HTR-8/SVneo (cell line): ENCODE data around the gene CUTC.
"Not testable (repeated sequence)": the region's sequence is repeated elsewhere in the genome, so short reads cannot be mapped to it uniquely, and the experiment has no call there.

Source experiments
- DNase-seq: peaks from one replicate; pipeline ENCODE4 v3.0.0; 2011; ENCODE audit warnings: low spot score, mixed read lengths; ENCODE audit not compliant: insufficient read length
- FAIRE-seq: peaks from 2 replicates; lab custom pipeline; 2011; peaks lifted over from hg19 to GRCh38; lab: Jason Lieb, UNC

The CUTC gene

GRCh38 chr10:99740933-99741559, 9.0 kb downstream of the CUTC start:
- FAIRE-seq = no peak
- DNase-seq = no peak

GRCh38 chr10:99742254-99742653, 10.2 kb downstream of the CUTC start:
- FAIRE-seq = no peak
- DNase-seq = no peak

DNA sequence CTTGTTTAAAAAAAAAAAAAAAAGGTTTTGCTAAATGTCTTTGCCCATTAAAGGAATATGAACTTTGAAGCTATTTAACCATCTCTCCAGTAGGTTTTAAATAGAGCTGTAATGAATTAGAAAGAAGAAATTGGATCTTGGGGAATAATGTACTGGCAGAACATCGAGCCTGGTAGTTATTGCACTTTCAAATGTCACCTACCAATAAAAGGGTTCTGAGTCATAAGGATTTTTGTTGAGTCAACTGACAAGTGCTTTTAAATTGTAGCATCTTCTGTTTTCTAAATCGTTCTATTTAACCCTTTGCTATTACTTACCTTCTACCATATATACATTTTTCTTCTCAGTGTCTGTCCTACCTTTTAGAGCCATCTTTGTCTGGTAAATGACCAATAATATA, 10.7 kb downstream of the CUTC start:
- FAIRE-seq (no peak), DNase-seq (no peak)

DNA sequence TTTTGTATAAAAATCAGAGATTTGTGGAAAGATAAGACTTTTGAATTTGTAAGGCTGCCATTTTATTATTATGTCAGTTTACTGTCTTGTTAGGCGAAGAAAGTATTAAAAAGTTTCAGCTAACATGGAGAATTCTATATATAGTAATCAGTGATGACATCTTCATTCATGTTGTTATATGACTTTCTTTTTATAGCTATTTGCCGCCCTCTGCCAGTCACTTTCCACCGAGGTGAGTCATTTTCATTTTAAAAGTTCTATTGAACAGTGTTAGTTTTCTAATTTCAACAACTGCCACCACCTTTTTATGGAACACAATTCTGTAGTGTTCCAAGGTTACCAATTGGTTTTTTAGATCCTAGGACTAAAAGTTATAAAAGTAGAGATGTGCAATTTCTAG, 11.8 kb downstream of the CUTC start:
- DNase-seq (no peak), FAIRE-seq (no peak)

- FAIRE-seq, DNase-seq: not testable (repeated sequence)
Measured at GRCh38 chr10:99746166-99746565, 14.1 kb downstream of the CUTC start.

DNA sequence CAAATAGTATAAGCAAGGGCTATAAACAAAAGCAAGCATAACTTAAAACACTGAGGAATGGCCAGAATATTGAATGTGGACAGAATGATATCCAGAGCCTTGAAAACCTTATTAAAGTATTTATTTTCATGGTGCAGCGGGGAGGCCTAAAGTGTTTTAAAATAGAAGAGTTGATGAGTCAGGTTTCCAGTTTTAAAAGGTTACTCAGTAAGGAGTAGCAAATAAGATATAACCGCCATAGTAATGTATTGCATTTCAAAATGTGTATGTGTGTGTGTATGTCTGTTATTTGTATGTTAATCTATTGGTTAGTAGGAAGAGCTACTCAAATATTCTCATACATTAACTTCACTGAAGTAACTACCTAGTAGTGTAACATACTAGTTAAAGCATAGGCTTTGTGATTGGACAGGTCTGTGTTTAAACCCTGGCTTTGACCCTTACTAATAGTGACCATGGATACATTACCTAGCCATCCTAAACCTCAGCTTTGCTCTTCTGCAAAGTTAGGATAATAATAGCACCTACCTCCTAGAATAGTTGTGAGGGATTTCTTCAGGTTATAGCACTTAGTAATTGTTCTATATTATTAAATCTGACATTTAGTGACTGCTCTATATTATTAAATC, 16.9 kb downstream of the CUTC start:
- no peak for FAIRE-seq

DNA sequence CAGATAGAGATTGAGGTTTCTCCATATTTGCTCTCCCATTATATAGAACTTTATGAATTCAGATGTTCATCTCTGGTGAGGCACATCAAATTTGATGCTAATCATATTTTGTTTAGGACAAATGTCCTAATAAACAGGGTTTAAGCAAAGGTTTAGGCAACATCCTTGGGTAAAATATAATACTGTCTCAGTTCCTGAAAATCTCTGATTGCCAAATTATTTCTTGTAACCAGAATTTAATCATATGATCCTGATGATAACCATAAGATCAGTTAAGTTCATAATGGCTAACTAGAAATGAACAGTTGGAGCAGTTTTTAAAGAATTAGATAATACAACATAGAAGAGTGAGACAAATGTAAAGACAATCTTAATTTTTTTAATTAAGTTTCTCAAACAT, 18.6 kb downstream of the CUTC start:
- FAIRE-seq (no peak), DNase-seq (no peak)

More for the DNA sequence above, 16.9 kb downstream of the CUTC start:
- DNase-seq = no peak

DNA sequence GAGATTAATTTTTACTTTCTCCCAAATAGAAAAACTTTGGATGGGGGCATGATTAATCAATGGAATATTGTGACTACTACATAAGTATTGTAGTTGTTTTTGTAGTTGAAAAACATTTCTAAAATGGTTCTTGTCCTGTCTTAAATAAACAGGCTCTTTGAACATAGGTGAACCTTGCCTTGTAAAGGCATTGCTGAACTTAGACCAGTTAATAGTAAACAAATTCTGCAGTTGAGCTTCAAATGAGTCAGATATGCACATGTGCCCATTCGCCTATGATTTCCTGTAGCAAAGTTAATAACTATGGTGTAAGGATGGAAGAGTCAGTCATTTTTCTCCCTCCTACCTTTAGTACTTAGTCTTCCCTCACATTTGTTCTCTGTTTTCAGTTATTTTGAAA, 22.6 kb downstream of the CUTC start:
- FAIRE-seq (no peak), DNase-seq (no peak)

DNA sequence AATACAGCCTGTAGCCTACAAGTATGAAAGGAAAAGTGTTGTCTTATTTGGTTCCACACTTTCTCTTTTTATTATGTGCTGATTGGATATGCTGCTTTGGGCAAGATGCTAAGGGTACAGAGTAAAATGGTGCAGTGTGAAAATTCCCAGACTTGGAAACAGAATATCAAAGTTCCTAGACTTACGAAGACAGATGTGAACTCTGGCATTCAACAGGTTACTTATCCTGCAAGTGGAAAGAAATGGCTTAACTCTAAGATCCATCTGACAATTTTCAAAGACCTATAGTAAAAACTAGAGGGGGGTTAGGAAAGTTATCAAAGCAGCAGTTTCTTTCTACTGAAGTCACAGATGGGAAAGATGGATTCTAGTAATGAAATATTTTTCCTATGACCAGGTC, 24.1 kb downstream of the CUTC start:
- DNase-seq = no peak
- no peak for FAIRE-seq

- no peak for FAIRE-seq
Measured at GRCh38 chr10:99758211-99758891, 26.3 kb downstream of the CUTC start.

DNA sequence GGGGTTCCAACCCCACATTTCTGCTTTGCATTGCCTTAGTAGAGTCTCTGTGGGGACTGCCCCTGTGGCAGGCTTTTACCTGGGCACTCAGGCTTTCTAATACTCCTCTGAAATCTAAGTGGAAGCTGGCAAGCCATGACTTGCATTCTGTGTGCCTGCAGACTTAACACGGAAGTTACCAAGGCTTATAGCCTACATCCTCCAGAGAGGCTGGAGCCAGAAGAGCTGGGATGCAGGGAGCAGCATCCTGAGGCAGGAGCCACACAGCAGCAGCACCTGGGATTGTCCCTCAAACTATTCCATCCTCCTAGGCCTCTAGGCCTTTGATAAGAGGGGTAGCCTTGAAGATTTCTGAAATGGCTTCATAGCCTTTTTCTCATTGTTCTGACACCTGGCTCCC, 28.3 kb downstream of the CUTC start:
- DNase-seq (no peak), FAIRE-seq (no peak)

More at GRCh38 chr10:99758211-99758891, 26.3 kb downstream of the CUTC start:
- no peak for DNase-seq

DNA sequence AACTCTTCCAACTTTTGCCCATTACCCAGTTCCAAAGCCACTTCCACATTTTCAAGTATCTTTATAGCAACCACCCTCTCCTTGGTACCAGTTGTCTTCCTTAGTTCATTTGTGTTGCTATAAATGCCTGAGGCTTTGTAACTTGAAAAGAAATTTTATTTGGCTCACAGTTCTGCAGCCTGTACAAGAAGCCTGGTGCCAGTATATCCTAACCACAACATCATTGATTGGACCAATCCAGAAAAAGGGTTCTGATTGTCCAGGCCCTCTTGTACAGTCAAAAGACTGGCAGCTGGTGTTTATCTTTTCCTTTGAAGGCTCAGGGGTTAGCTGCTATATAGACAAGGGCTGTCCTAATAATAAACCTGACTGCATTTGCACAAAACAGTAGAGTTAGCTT, 29.3 kb downstream of the CUTC start:
- FAIRE-seq (no peak), DNase-seq (no peak)

DNA sequence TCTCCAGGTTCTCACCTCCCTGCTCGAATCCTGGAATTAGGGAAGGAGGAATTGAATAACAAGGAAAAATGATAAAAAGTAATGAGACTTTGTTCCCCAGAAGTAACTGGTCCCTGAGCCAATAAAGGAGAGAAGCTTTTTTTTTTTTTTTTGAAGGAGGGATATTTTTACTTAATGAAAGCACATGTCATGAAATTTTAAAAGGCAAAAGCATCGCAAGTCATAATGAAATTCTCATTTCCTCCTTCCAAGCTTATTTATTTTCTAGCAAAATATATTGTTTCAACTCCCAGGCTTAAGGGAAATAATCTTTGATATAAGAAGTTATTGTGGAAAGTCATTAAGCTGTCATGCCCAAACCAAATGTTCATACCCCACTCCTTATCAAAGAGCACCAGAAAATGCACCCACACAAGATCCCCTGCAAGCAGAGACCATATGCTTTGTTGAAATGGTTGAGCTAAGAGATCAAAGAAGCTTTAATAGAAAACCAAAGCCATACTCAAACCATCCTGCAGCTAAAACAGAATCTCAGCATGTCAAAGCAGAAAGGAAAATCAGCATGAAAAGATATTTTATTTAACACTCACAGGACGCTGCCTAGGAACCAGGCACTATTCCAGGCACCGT, 33.8 kb downstream of the CUTC start:
- FAIRE-seq (no peak), DNase-seq (no peak)

GRCh38 chr10:99766302-99766681, 34.3 kb downstream of the CUTC start:
- no peak for FAIRE-seq

DNA sequence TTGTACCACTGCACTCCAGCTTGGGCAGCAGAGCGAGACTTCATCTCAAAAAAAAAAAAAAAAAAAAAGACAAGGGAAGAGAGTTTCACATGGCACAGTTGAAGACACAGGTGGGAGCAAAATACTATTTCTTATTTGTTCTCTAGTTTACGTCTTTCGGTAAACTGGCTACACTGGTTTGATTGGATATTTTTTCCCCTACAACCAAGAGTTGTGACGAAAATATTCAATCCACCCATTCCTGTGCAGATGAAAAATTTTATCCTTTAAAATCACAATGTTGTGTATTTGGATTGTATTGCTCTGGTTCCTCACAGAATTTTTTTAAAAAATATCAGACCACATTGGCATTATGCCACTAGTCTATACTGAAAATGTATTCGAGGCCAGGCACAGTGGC, 35.9 kb downstream of the CUTC start:
- FAIRE-seq (no peak), DNase-seq (no peak)

More at GRCh38 chr10:99766302-99766681, 34.3 kb downstream of the CUTC start:
- DNase-seq = no peak

DNA sequence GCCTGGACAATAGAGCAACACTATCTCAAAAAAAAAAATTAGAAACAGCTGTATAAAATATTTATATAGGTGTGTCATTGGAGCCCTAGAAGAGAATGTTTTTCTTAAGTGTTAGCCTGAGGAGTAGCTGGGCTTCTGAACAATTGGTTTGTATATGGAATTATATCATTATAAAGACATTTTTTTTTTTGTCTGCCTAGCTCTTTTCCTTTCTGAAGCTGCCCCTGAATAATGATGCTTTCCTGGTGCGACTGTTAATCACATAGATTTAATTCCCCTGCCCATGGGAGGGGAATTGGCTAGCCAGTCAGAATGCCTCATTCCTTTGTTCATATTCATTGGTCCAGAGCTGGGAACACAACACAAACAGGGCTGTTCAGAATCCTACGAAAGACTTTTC, 36.5 kb downstream of the CUTC start:
- no peak for DNase-seq
- FAIRE-seq = no peak

- DNase-seq (no peak), FAIRE-seq (no peak)
Measured at GRCh38 chr10:99769706-99770105, 37.7 kb downstream of the CUTC start.

DNA sequence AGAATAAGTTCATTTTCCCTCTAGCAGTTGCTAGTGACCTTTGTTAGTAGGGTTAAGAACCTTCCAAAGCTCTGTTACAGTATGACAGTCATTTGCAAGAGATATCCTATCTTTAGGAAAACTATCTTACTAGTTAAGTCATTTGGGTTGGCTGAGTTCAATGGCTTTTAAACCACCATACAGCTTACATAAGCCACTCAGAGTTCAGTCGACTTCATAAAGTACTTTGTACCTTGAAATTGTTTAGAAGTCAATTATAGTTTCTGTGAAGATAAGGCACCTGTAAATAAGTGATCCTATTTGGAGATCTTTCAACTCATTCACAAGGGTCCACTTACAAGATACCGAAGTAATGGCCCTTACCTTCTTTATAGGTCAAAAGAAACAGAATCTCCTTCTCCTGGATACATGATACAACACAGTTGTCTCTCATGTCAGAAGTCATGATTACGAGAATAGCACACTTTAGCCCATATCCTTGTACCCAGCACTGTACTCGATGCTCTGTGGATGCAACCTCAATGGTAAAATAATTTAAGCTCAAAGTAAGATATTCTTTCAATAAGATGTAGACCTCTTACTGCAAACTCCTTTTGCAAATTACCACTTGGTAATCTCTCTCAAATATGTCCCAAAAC, 38.5 kb downstream of the CUTC start:
- FAIRE-seq (no peak), DNase-seq (no peak)

DNA sequence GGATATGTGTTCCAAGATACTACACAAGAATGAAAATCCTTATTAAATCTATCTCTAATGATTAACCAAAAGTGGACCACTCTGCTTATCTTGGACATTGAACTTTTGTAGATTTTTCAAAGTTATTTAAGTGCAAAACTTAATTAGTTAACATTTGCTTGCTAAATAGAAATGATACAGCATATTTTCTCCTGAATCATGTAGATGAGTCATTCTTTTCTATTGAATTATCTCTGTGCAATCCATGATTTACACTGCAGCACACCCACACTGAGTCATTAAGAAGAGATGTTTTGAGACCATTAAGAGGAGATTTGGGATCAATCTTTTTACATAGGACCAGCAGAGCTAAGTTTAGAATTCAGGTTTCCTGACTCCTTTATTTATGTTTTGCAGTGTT, 43.8 kb downstream of the CUTC start:
- FAIRE-seq = no peak

GRCh38 chr10:99777918-99778714, 46.1 kb downstream of the CUTC start:
- DNase-seq (no peak), FAIRE-seq (no peak)

More for the DNA sequence above, 43.8 kb downstream of the CUTC start:
- peak; percentile 64 for DNase-seq
